Middle frontal gyrus (tissue), 1 donor: ENCODE results near the gene DAO.

ENCODE experiments used
- DNase-seq: peaks from one replicate; pipeline ENCODE4 v3.0.0-alpha.2; 2015; ENCODE audit warnings: low spot score; ENCODE audit errors: extremely low spot score

Gene DAO

DNA sequence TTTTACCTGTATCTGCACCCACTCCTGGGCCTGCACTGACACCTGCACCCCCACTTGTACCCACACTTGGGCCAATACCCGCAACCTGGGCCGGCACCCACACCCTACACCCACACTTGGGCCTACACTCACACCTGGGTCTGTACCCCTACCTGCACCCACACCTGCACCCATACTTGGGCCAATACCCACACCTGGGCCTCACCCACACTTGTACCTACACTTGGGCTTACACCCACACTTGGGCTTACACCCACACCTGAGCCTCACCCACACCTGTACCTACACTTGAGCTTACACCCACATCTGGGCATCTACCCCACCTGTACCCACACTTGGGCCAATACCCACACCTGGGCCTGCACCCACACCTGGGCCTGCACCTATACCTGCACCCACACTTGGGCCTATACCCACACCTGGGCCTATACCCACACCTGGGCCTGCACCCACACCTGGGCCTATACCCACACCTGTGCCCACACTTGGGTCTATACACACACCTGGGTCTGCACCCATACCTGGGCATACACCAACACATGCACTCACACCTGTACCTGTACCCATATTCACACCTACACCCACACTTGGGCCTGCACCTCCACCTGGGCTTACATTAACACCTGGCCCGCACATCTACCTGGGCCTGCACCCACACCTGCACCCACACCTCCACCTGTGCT, 39.2 kb downstream of the DAO start:
- no peak for DNase-seq

DNA sequence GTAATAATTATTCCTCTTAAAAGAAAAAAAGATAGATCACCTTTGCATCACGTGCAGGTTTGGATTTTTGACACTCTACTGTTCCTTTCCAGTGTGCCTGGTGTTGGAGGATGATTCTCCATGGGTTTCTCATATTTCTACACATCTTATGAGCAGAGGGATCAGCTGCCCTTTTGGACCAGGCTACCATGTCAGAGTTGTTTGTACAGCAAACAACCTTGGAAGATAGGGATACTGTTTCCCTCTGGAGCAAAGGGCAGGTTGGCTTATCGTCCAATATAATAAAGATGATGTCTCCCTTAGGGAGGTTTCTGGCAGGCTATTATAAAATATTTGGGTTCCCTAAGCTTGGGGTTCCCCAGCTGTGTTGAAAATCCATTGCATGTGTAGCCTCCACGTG, 42.1 kb downstream of the DAO start:
- no peak for DNase-seq

DNA sequence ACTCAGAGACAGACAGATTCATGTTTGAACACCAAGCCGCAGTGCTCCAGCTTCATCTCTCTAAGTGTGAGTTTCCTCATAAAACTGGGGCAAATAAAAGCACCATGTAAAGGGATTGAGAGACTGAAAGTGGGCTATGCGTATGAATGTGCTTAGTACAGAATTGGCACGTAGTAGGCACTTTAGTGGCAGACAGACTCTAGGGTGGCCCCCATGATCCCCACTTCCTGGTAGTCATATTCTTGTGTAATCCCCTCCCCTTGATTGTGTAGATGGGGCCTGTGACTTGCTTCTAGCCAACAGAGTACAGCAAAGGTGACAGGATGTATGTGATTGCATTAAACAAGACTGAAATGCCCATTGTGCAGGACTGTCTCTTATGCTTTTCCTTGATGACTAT, 43.0 kb downstream of the DAO start:
- no peak for DNase-seq

DNA sequence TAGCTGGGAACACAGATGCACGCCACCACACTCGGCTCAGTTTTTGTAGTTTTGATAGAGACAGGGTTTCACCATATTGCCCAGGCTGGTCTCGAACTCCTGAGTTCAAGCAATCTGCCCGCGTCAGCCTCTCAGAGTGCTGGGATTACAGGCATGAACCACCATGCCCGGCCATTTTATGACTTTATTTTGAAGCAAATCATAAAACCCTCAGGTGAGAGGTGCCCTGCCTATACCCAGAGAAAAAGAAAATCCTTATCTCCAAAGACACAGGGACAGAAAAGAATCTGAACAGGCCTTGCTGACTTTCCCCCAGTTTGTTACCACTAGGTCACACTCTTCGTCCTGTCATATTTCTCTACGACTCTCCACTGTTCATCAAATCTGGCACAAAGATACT, 48.8 kb downstream of the DAO start:
- no peak for DNase-seq

DNA sequence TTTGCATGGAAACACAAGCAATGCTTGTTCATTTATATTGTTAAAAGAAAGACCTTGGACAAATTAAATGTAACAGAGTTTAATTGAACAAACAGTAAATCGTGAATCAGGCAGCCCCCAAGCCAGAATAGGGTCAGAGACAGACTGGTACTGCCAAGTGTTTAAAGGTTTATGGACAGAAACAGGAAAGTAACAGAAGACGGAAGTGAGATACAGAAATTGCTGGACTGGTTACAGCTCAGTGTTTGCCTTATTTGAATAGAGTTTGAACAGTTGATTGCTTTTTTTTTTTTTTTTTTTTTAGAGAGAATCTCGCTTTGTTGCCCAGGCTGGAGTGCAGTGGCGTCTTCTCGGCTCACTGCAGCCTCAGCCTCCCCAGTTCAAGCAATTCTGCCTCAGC, 50.3 kb downstream of the DAO start:
- DNase-seq = no peak

DNA sequence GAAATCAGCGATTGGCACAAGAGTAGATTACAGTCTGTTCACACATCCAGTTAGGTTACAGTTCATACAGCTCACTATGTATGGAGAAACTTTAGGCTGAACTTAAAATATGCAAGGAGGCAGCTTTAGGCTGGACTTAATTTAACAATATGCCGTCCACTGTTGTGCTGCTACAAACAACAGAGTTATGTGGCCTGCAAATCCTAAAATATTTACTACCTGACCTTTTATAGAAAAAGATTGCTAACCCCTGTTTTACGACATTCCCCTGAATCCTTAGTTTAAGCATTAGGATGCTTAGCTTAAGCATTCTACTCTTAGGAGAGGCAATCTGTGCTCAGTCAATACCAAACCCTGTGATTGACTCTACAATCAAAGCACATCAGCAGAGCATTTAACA, 50.9 kb downstream of the DAO start:
- DNase-seq = no peak

DNA sequence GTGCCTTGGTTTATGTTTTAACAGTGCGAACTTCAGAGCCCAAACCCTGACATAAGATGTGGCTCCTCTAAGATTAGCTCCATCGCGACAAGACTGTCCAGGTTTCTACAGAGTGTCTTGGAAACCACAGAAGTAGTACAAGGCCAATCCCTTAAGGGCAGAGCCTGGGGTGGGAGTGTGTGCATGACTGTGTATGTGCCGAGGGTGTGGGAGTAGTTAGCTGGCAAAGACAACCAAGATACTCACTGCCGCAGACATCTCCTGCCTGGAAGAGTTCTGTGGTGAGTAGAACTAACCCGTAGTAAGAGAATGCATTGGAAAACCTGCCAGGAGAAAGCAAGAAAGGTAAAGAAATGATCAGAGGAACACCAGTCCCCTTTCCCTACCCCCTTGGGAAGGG, 54.1 kb downstream of the DAO start:
- no peak for DNase-seq

DNA sequence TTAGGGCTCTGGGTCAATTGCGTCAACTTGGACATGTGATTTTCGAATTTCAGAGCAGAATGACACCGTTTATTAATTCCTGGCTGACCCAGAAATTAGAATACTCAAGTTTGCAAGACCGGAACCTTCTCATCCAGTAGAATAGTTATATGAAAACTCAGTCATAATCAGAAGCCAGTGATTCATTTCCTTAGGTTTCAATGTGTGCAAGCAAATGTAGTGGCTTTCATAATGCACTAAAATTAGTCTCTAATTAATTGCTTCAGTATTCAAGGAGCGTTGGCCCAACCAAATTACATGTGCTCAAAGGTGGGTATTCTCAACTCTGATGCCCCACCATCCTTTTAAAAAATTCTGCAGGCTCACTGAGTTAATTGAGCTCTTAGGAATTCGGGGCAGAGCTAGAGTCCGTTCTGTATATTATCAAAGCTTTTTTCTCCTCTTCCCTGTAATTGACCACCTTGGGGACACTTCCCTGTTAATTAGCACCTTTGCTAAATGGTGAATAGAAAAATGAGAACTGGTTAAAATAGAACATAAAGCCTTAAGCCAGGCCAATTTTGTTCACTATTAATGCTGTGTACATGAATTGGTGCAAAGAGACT, 55.4 kb downstream of the DAO start:
- no peak for DNase-seq

DNA sequence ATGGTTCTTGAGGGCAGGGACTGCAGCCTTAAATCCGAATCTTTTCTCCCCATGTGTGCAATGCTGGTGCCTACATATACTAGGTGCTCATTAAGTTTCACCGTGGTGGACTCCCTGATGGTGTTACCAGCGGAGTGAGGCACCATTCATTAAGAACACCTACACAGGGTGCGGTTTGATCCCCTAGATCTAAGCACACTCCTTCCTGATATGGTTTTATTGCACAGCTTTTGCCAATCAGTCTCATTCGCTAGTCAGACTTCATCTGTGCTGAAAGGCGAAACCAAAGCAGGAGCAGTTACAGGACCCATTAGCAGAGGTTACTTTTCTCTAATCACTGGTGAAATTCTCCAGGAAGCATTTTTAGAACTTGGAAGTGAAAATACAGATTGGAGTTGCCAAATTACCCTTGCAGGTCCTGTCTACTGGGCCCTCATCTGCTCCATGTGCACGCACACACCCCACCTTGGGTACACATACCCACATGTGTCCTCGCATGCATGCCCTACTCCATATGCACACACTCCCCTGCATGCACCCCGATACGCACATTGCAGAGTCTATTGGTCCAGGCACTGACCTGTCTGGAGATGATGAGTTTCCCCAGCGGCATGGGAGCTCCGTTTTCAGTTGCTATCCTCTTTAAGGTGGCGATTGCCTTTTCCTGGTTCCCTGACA, 58.5 kb downstream of the DAO start:
- DNase-seq = no peak

DNA sequence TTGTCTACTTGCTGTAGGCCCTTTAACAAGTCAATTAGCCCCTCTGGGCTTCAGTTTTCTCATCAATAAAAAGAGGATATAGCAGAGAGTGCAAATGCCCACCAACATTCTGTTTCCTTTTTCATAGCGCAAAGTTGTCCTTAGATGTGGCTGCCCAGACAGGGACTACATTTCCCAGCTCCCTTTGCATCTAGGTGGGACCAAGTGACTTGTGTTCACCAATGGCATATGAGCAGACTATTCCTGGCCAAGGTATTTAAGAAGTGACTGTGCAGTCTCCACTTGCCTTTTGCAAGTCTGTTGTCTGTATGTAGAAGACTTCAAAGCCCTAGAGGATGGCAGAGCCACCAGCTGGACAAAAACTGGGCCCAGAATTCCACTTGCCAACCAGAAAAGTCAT, 59.7 kb downstream of the DAO start:
- DNase-seq = no peak

DNA sequence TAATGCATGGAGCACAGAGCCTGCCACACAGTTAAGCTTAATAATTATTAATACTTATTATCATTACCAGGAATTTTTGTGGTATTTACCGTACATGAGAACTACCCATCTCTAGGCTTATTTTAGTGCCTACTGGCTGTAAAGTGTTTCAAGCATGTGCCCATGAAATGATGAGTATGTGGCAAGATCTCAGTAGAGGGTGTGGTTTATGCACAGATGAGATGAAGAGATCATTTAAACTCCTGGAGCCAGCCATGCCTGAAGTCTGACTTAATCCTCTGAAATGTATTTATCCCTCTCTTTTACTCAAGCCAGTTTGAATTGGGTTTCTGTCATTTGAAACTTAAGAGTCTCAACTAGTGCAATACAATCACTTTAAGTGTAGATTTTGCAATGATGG, 60.2 kb downstream of the DAO start:
- no peak for DNase-seq

DNA sequence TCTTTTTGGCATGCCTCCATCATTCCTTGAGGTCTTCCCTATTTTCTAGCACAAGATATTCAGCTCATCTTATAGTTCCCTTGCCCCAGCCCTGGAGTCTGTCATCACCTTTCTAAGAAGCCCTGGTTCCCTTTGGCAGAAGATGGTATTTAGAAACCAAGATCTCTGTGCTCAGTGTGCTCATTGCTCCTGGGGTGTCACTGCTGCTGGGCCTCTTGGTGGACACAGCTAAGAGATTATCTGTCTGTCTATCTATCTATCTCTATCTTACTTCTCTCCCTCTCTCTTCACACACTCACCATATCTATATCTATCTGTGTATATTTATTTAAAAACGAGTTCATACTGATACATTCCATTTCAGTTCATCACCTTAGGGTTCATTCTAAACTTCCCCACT, 67.2 kb downstream of the DAO start:
- DNase-seq = no peak

DNA sequence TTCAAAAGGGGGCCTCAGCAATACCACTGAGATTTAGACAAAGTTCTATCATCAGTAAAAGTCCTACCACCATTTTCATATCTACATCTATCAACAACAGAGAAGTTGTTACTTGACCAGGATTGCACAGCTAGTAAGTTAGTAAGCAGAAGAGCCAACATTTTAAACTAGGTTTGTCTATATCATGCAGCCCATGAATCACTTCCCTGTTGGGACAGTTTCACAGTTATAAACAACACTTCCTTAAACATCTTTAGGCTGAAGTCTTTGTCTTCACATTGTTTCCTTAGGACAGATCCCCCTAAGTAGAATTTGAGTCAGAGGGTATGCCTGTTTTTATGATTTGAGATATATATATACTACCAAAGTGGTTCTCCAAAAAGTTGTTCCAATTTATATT, 68.5 kb downstream of the DAO start:
- DNase-seq = no peak

DNA sequence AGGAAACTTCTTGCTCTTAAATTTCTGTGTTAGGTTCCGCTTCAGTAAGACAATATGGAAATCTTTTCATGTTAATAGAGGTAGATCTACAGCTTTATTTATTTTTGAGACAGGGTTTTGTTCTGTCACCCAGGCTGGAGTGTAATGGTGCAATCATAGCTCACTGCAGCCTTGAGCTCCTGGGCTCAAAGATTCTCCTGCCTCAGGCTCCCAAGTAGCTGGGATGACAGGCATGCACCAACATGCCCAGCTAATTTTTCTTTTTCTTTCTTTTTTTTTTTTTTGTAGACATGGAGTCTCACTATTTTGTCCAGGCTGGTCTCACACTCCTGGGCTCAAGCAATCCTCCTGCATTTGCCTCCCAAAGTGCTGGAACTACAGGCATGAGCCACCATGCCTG, 70.1 kb downstream of the DAO start:
- no peak for DNase-seq
